Ovary (tissue), 9 donors: ENCODE data around the gene HEATR9. TPM values are rescaled to one million over a fixed set of nuclear protein-coding genes. Genes with fewer than 3 reads are reported as not detected.

Source experiments
- DNase-seq, 5 donors: peaks; one replicate each; pipeline ENCODE4 v3.0.0-alpha.2; 2019 to 2020
- H3K27ac ChIP-seq, 2 donors: fragments of 200-600 bp; one replicate each; pipeline versions ENCODE4 v1.5.1 to v1.8.0; 2019 to 2022
- H3K27me3 ChIP-seq: fragments of 200-600 bp; one replicate; pipeline ENCODE4 v1.8.0; 2022
- H3K36me3 ChIP-seq: fragments of 200-600 bp; sonication (generic); one replicate; pipeline ENCODE4 v1.5.1; 2019
- H3K4me1 ChIP-seq: one replicate; pipeline ENCODE4 v1.8.1; 2013; ENCODE audit warnings: mild to moderate bottlenecking, moderate library complexity; ENCODE audit not compliant: insufficient read depth
- H3K4me3 ChIP-seq: fragments of 200-600 bp; sonication (generic); one replicate; pipeline ENCODE4 v1.5.1; 2017
- H3K9me3 ChIP-seq, 2 donors: fragments of 200-600 bp in 1 of 2; sonication (generic) in 1 of 2; one replicate each; pipeline versions ENCODE4 v1.5.1 to v1.8.1; 2013 to 2019; ENCODE audit warnings: mild to moderate bottlenecking in 1 of 2, moderate library complexity in 1 of 2
- EP300 ChIP-seq: sonication (generic); formaldehyde crosslinking; IDR thresholded peaks from one replicate; pipeline ENCODE4 v1.6.1; 2017; ENCODE audit warnings: antibody characterized with exemption
- POLR2A ChIP-seq: fragments of 450-650 bp; IDR thresholded peaks from one replicate; pipeline ENCODE4 v1.6.1; 2017; ENCODE audit warnings: antibody characterized with exemption, mild to moderate bottlenecking, moderate library complexity
- WGBS, 3 donors: extraction: QIAGEN DNeasy Blood & Tissue Kit in 1 of 3; methylation state at CpG; one replicate each; pipeline versions ENCODE4 v1.1.5 to v1.1.7; 2013 to 2017; 5-methylcytosine and 5-hydroxymethylcytosine counted together
- intact Hi-C, 4 donors: fragments of 100-400 bp; cut with DNase I; formaldehyde crosslinking; loops; one replicate each; pipeline versions ENCODE4 v1.11.0 to v1.15.1; 2022 to 2023
- polyA plus RNA-seq, 2 donors: library from polyadenylated mRNA; stranded (reverse); fragments of 200-250 nt in 1 of 2; fragments of 350-450 nt in 1 of 2; fragmentation: Illumina TruSeq in 1 of 2; extraction: RNeasy Lipid Tissue Mini Kit (QIAGEN cat#74804) in 1 of 2; gene quantifications; one replicate each; pipeline ENCODE4 v1.2.3, GENCODE V29; 2013 to 2014
- total RNA-seq, 7 donors: library from RNA; depleted of rRNA in 2 of 7; stranded (reverse); fragments of >200 nt in 2 of 7; fragmentation: NEBNext Ultra II Directional in 3 of 7; extraction: Animal tissue kit (Norgen Biotek cat#: 25700) in 3 of 7; gene quantifications; one replicate each; pipeline versions ENCODE4 v1.1.0 to v1.2.4, GENCODE V29; 2016 to 2023
- TF ChIP-seq, protein P1 (sequence below), 3 donors: fragments of 450-650 bp in 2 of 3; fragments of 200-600 bp in 1 of 3; IDR thresholded peaks; one replicate each; pipeline versions ENCODE4 v1.5.1 to v1.8.0; 2016 to 2022; ENCODE audit warnings: antibody characterized with exemption in 3 of 3, mild to moderate bottlenecking in 1 of 3
- donor health status: DM: no; HTN: no; CAD: no; lungs with moderate emphysema.
- donor health status: DM: no; HTN: no; CAD: no.
- donor health status: Bipolar disorder and iron deficiency.
- donor health status: DM: yes; HTN: yes; CAD: no.
- donor health status: DM: no; HTN: no; CAD: no.
- donor health status: DM: yes; HTN: yes; CAD: no.

The HEATR9 gene
- total and polyA plus RNA-seq, 9 donors = 0.18 TPM; not detected in 8

DNA sequence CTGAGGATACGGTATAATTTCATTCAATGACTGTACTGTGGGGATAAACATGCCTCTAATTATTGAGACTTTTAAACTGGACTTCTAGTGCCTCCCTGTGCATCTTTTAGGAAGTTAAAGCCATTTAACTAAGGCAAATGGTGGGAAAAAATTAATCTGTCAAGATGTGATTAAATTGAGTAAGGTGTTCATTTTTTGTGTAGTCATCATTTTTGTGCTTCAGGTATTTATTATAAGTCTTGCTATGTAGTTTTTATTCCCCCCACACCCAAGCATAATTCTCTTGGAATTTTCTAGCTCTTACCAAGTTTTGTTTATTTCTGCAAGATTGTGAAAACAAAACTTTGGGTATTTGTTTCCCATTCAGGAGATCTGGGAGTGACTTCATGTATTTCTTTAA lies 49.2 kb downstream of the HEATR9 start:
- DNase-seq = no peak
- TF ChIP-seq, protein P1, sequence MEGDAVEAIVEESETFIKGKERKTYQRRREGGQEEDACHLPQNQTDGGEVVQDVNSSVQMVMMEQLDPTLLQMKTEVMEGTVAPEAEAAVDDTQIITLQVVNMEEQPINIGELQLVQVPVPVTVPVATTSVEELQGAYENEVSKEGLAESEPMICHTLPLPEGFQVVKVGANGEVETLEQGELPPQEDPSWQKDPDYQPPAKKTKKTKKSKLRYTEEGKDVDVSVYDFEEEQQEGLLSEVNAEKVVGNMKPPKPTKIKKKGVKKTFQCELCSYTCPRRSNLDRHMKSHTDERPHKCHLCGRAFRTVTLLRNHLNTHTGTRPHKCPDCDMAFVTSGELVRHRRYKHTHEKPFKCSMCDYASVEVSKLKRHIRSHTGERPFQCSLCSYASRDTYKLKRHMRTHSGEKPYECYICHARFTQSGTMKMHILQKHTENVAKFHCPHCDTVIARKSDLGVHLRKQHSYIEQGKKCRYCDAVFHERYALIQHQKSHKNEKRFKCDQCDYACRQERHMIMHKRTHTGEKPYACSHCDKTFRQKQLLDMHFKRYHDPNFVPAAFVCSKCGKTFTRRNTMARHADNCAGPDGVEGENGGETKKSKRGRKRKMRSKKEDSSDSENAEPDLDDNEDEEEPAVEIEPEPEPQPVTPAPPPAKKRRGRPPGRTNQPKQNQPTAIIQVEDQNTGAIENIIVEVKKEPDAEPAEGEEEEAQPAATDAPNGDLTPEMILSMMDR (IDR thresholded peaks at IDR 0.05) = no peak
- TF ChIP-seq EP300 (no peak), POLR2A (no peak)
- H3K9me3 ChIP-seq = no peaks in the 10 kb centered on the region
- no peak overlapping the region for H3K4me3 ChIP-seq
- no peaks in the 10 kb centered on the region for H3K36me3 ChIP-seq
- peaks cover 2% of the 10 kb centered on the region for H3K27me3 ChIP-seq
- WGBS, 3 donors = 66 to 73% (median 66%) methylated on average over 1 of the region's 1 CpG
- peaks cover 2% of the 10 kb centered on the region for H3K4me1 ChIP-seq
- no peak overlapping the region for H3K27ac ChIP-seq
- intact Hi-C loops = no loop called here

DNA sequence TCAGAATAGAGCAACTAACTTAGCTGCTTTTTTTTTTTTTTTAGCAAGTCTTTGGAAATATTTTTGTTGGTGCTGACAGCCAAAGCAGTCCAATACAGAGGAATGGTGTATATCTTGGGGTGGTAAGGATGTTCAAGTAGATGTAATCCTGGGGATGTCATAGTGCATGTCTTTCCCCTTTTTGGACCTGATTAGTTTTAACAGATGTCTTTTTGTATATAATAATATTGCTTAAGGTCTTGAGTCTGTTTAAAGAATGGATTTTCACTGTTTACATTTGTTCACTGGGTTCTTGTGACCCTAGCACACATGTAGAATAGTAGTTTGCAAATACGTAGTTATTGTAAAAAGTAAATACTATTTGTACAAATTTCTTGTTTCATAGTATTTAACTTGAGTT lies 51.5 kb downstream of the HEATR9 start:
- no peak overlapping the region for H3K27ac ChIP-seq
- WGBS, 3 donors = 37 to 56% (median 40%) methylated on average over 1 of the region's 1 CpG
- intact Hi-C loops = no loop called here

DNA sequence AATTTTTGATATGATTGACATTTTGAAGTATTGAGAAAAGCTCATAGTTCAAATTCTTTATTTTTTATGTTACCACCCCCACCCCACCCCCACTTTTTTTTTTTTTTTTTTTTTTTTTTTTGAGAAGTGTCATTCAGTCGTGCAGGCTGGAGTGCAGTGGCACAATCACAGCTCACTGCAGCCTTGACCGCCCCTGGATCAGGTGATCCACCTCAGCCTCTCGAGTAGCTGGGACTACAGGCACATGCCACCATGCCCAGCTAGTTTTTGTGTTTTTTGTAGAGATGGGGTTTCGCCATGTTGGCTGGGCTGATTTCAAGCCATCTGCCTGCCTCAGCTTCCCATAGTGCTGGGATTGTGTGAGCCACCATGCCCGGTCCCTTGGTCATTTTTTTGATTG lies 52.0 kb downstream of the HEATR9 start:
- 73 to 92% (median 85%) methylated on average over 5 of the region's 5 CpGs for WGBS, 3 donors
- intact Hi-C loops = no loop called here
- no peaks in the 10 kb centered on the region for H3K9me3 ChIP-seq
- TF ChIP-seq POLR2A (no peak), EP300 (no peak)
- TF ChIP-seq, protein P1 (IDR thresholded peaks at IDR 0.05) = no peak
- H3K36me3 ChIP-seq = no peaks in the 10 kb centered on the region
- no peak for DNase-seq
- no peak overlapping the region for H3K4me3 ChIP-seq
- H3K4me1 ChIP-seq = peaks cover 6% of the 10 kb centered on the region
- no peak overlapping the region for H3K27ac ChIP-seq
- peaks cover 2% of the 10 kb centered on the region for H3K27me3 ChIP-seq

More for the DNA sequence above, 51.5 kb downstream of the HEATR9 start:
- Histone ChIP-seq H3K4me1 (peaks cover 3% of the 10 kb centered on the region), H3K36me3 (no peaks in the 10 kb centered on the region), H3K27me3 (peaks cover 2% of the 10 kb centered on the region), H3K9me3 (no peaks in the 10 kb centered on the region), H3K4me3 (no peak overlapping the region)
- no peak for TF ChIP-seq EP300
- TF ChIP-seq, protein P1 (IDR thresholded peaks at IDR 0.05) = no peak
- TF ChIP-seq POLR2A = no peak
- no peak for DNase-seq

DNA sequence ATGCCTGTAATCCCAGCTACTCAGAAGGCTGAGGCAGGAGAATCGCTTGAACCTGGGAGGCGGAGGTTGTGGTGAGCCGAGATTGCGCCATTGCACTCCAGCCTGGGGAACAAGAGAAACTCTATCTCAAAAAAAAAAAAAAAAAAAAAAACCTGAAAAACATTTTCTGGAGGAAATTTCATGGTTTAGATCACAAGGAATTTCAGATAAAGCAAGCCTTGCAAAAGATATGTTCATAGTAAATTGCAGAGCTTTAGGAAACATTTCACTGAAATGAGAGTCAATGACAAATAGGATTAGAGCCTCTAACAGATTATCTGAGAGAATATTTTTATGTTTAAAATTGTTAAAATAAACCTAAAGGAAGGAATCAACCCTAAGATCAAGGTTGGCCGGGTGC lies 56.2 kb downstream of the HEATR9 start:
- 93 to 97% (median 94%) methylated on average over 5 of the region's 5 CpGs for WGBS, 3 donors
- intact Hi-C loops = no loop called here
- Histone ChIP-seq H3K36me3 (no peaks in the 10 kb centered on the region), H3K27me3 (no peaks in the 10 kb centered on the region), H3K9me3 (no peaks in the 10 kb centered on the region), H3K27ac (no peak overlapping the region), H3K4me3 (no peak overlapping the region), H3K4me1 (peaks cover 6% of the 10 kb centered on the region)
- no peak for TF ChIP-seq EP300
- no peak for TF ChIP-seq POLR2A
- TF ChIP-seq, protein P1 (IDR thresholded peaks at IDR 0.05) = no peak
- DNase-seq = no peak
